GM19324 (cell line): ENCODE data around the gene MSH5.

Experiments used
- ATAC-seq: cut with Tn5 transposase; IDR thresholded peaks from one replicate; pipeline ENCODE4 v1.9.1; 2021; ENCODE audit warnings: mild to moderate bottlenecking, moderate library complexity; ENCODE audit not compliant: unreplicated experiment, low FRiP score

Gene MSH5

GRCh38 chr6:31750411-31751022 is 10.7 kb downstream of the MSH5 start:
- ATAC-seq: no peak

GRCh38 chr6:31752739-31753319 is 13.0 kb downstream of the MSH5 start:
- ATAC-seq: no peak

DNA sequence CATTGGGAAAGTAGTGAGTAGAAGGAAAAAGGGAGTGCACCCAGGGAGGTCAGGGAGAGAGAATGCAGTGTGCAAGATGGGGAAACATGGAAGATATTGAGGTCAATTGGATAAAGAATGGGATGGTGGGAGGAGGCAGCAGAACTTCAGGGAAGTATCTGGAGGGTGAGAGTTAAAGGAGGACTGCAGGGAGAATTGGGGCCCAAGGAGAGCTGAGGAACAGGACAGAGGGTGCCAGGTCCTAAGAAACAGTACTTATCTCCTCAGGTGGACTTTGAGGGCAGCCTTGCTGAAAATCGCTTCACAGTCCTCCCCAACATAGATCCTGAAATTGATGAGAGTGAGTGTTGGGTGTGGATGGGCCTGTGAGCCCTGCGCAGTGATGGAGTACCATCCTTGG is 18.5 kb downstream of the MSH5 start:
- no peak for ATAC-seq

- no peak for ATAC-seq
These were observed 21.0 kb downstream of the MSH5 start for GRCh38 chr6:31760790-31761189.

DNA sequence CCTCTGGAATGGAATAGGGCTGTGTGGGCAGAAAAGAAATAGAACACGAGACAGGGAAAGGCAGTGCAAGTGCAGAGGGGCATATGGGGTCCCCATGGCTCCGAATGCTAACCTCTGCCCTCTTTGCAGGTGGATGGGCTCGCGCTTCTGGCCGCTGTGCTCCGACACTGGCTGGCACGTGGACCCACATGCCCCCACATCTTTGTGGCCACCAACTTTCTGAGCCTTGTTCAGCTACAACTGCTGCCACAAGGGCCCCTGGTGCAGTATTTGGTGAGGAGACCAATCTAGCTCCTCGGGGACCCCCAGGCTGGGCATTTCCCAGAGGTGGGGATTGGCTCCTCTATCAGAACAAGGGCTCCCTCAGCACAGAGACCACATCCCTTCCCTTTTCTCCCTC is 21.5 kb downstream of the MSH5 start:
- ATAC-seq: no peak

- no peak for ATAC-seq
These were observed 22.6 kb downstream of the MSH5 start, which contains the start of gene SAPCD1 for GRCh38 chr6:31762356-31762755. SAPCD1 (plus strand) TSS chr6:31762656; CDS start chr6:31763055, 399 bp downstream.

- no peak for ATAC-seq
These were observed 23.2 kb downstream of the MSH5 start for GRCh38 chr6:31762878-31763618.

- ATAC-seq: no peak
These were observed 23.8 kb downstream of the MSH5 start for GRCh38 chr6:31763619-31763940.

DNA sequence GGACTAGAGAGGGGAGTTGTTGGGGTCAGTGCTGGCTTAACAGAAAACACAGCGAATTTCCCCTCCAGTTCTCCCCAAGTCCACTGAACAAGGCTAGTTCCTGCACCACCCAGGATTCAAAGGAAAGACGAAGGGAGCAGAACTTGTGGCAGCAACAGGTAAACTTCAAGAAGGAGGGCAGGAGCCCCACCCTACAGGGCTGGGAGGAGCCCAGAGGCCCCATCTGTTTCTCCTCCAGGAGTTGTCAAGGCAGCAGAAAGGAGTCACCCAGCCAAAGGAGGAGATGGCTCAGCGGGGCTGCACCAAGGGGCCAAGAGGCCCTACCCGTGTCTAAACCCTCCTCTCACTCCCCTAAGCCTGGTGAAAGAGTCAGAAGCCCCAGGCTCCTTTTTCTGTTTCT is 24.4 kb downstream of the MSH5 start:
- no peak for ATAC-seq

DNA sequence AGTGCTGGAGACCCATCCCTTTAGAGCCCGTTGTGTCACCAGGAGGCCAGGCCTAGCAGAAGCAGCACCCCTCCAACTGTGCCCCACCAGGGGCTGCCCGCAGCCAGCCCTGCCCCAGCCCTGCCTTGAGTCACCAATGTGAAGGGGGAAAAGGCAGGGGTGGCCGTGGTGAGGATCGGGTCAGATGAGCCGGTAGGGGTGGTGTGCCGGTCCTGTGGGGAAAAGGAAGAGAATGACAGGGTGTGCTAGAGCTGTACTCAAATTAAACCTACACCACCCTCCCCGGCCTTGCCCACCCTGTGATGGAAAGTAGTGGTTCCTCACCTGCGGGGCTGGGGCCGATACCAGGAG is 25.7 kb downstream of the MSH5 start:
- no peak for ATAC-seq

DNA sequence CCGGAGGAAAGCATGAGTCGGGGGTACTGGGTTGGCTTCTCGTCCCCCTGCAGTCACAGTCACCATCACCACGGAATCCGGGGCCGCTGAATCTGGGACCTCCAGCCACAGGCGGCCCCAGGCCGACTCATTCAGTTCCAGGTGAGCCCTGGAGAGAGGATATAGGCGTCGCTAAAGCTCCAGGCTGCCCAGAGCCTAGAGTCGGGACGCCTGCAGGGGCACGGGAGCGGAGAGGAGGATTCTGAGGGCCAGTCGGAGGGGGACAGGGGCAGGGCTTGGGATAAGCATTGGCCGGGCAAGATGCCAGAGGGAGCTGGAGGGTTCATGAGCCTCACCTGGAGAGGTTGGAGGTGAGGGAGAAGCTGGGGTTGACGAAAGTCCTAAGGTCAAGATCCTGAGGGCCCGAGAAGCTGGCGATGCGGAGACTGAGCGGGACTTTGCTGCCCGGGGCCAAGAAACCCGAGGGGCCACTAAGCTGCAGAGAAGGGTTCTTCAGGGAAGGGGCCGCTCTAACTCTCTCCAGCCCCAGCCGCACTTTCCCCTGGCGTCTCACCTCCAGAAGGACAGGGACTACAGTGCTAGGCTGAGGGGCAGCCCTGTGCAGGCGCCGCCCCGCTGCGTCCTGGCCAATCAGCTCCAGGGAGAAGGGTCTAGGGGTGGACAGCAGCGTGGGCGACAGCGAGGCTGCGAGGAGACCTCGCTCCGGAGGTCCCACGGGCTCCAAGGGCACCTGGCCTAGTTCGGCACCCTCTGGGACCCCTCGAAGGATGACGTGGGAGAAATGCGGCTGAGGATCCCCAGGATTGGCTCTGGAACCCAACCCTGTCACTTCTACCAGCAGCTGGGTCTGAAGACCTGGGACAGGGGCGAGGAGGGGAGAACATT is 26.3 kb downstream of the MSH5 start:
- ATAC-seq: no peak

DNA sequence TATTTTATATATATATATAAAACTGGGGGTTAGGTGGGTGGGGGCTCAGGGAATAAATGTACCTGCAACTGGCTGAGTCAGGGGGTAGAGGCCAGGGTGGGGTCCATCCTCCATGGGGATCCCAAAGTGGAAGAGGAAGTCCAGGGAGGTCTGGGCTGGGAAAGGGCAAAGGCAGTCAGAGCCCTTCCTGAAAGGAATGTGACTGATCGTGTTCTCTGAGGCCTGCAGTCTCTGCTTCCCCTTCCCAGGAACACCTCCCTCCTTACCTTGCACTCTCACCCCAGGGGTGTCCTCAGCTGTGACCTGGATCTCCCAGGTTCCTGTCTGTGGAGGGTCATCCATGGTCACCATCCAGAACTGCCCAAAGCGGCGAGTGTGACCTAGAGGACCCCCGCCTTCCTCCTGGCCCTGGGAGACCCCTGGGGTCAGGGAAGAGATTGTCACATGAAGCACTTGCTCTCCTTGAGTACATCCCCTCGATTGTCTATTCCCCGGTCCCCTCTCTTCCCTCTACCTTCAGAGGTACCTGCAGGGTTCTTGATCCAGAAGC is 27.4 kb downstream of the MSH5 start:
- ATAC-seq: no peak

DNA sequence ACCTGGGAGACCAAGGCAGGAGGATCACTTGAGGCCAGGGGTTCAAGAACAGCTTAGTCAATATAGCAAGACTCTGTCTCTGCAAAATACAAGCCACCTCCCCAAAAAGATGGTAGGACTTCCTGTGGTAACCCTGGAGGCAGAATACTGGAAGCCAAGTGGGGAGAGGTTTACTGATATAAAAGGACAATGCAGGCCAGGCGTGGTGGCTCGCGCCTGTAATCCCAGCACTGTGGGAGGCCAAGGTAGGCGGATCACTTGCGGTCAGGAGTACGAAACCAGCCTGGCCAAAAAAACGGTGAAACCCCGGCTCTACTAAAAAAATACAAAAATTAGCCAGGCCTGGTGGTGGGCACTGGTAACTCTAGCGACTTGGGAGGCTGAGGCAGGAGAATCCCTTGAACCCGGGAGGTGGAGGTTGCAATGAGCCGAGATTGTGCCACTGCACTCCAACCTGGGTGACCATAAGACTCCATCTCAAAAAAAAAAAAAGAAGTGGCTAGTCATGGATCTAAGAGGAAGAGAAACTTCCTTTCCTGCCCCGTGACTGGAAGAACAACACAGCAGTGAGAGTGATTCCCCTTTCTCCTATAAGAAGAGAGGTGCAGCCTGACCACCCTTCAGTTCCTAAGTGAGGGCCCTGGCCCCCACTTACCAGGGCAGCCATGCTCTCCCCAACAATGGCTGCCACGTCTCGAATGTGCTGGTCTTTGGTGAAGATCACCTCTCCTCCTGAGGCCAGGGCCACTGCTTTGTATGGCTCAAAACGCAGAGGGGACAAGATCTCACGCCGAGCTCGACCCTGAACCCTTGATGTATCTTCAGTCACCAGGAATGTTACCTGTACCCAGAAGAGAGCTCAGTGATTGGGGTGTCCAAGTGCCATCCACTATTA is 28.8 kb downstream of the MSH5 start:
- ATAC-seq: no peak

- no peak for ATAC-seq
These were observed 30.0 kb downstream of the MSH5 start for GRCh38 chr6:31769684-31770371.

DNA sequence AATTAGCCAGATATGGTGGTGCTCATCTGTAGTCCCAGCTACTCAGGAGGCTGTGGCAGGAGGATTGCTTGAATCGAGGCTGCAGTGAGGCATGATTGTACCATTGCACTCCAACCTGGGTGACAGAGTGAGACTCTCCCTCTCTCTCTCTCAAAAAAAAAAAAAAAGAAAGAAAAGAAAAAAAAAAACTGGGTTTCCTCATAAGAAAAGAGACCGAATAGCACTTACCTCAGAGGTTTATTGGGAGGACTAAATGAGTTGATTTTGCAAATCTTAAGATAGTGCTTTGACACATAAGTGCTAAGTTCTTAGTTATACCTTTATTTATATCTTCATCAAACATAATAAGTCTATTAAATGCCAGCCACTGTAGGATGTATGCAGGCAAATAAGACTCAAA is 31.1 kb downstream of the MSH5 start:
- ATAC-seq: no peak

- ATAC-seq: no peak
These were observed 32.2 kb downstream of the MSH5 start for GRCh38 chr6:31771992-31772358.

DNA sequence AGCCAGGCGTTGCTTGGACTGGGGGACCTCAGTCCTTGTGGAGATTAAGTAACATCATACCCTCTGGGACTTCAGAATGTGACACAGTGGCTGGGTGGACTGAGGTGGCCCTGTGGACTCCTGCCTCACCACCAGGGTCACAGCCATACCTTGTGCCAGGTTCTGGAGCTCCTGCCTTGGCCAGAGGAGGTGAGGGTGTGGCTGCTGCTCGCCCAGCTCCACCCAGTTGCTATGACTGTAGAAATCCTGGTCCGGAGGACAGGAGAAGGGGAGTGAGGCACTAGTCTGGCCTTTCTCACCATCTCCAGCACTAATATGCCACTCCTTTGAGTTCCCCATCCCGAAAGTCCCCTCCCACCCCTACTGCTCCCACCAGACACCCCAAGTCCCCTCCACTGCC is 35.4 kb downstream of the MSH5 start:
- no peak for ATAC-seq

DNA sequence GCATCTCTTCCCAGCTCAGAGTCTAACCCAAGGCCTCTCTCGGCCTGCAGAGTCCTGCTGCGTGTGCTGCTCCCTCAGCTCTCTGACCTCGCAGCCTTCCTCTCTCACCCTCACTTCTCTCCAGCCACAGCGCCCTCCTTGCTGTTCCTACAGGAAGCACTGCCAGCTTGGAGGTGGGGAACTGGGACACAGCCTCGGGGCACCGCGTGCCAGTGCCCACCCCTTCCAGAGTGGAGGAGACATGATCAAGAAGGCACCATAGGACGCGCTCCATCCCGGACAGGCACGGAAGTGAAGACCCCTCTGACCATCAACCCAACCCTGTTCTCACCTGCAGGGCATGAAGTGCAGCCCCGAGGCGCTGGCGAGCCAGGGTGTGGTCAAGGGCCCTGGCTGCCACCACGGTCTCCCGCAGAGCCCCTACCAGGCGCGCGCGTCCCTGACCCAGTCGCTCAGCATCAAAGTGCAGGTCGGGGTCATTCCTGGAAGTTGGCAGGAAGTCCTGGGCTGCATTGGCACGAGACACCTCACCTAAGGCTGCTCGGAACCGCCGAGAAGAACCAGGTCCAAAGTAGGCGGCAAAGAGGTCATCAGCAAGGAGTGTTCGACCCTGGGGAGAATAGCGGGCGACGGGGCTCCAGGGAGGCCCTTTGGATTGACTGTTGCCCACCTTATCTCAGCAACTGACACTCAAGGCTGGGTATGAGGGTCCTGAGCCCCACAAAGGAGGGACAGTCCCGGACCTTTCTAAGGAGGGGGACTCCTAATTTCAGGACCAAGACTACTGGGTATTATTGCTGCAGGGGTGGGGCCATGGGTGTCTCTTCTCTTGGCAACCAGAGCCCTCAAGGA is 36.1 kb downstream of the MSH5 start:
- no peak for ATAC-seq
